Measurements from ENCODE around the gene PPP1R1B.

PPP1R1B gene

GRCh38 chr17:39651923-39652586, 25.3 kb downstream of the PPP1R1B start:
- Histone ChIP-seq H2AFZ (ENCODE audit: low read depth, low read length) (no peak overlapping the region), H3K27me3 (ENCODE audit: insufficient read depth, low read length) (no peaks in the 10 kb centered on the region), H3K9me3 (ENCODE audit: low read length) (no peaks in the 10 kb centered on the region), H3K4me1 (ENCODE audit: insufficient read depth, low read length) (peaks cover 20% of the 10 kb centered on the region), H3K36me3 (ENCODE audit: insufficient read depth, low read length) (peaks cover 15% of the 10 kb centered on the region), H3K4me3 (ENCODE audit: low read length) (no peak overlapping the region)

GRCh38 chr17:39652587-39653315, 26.0 kb downstream of the PPP1R1B start:
- Histone ChIP-seq H3K9me3 (ENCODE audit: low read length) (no peaks in the 10 kb centered on the region), H3K4me1 (ENCODE audit: insufficient read depth, low read length) (peaks cover 20% of the 10 kb centered on the region), H3K27me3 (ENCODE audit: insufficient read depth, low read length) (no peaks in the 10 kb centered on the region), H3K4me3 (ENCODE audit: low read length) (no peak overlapping the region), H3K36me3 (ENCODE audit: insufficient read depth, low read length) (peaks cover 18% of the 10 kb centered on the region), H2AFZ (ENCODE audit: low read depth, low read length) (no peak overlapping the region)

- Histone ChIP-seq H3K4me3 (ENCODE audit: low read length) (no peak overlapping the region), H3K27me3 (ENCODE audit: insufficient read depth, low read length) (no peaks in the 10 kb centered on the region), H3K9me3 (ENCODE audit: low read length) (no peaks in the 10 kb centered on the region), H3K36me3 (ENCODE audit: insufficient read depth, low read length) (peaks cover 24% of the 10 kb centered on the region), H3K4me1 (ENCODE audit: insufficient read depth, low read length) (peaks cover 20% of the 10 kb centered on the region), H2AFZ (ENCODE audit: low read depth, low read length) (no peak overlapping the region)
Measured at GRCh38 chr17:39653316-39653661, 26.5 kb downstream of the PPP1R1B start.

- H3K9me3 ChIP-seq (ENCODE audit: low read length): no peaks in the 10 kb centered on the region
- H3K27me3 ChIP-seq (ENCODE audit: insufficient read depth, low read length): no peaks in the 10 kb centered on the region
- H3K36me3 ChIP-seq (ENCODE audit: insufficient read depth, low read length): peaks cover 26% of the 10 kb centered on the region
- peaks cover 20% of the 10 kb centered on the region for H3K4me1 ChIP-seq (ENCODE audit: insufficient read depth, low read length)
- H3K4me3 ChIP-seq (ENCODE audit: low read length): no peak overlapping the region
- H2AFZ ChIP-seq (ENCODE audit: low read depth, low read length): no peak overlapping the region
Measured at GRCh38 chr17:39653662-39654331, 27.0 kb downstream of the PPP1R1B start.

GRCh38 chr17:39655105-39655504, 28.4 kb downstream of the PPP1R1B start:
- Histone ChIP-seq H3K36me3 (ENCODE audit: insufficient read depth, low read length) (peaks cover 32% of the 10 kb centered on the region), H3K9me3 (ENCODE audit: low read length) (no peaks in the 10 kb centered on the region), H2AFZ (ENCODE audit: low read depth, low read length) (no peak overlapping the region), H3K27me3 (ENCODE audit: insufficient read depth, low read length) (no peaks in the 10 kb centered on the region), H3K4me1 (ENCODE audit: insufficient read depth, low read length) (peaks cover 20% of the 10 kb centered on the region), H3K4me3 (ENCODE audit: low read length) (no peak overlapping the region)

- no peaks in the 10 kb centered on the region for H3K27me3 ChIP-seq (ENCODE audit: insufficient read depth, low read length)
- H2AFZ ChIP-seq (ENCODE audit: low read depth, low read length): no peak overlapping the region
- H3K36me3 ChIP-seq (ENCODE audit: insufficient read depth, low read length): peaks cover 45% of the 10 kb centered on the region
- H3K4me1 ChIP-seq (ENCODE audit: insufficient read depth, low read length): peaks cover 2% of the 10 kb centered on the region
- H3K4me3 ChIP-seq (ENCODE audit: low read length): no peak overlapping the region
- no peaks in the 10 kb centered on the region for H3K9me3 ChIP-seq (ENCODE audit: low read length)
Measured at GRCh38 chr17:39658346-39658745, 31.6 kb downstream of the PPP1R1B start.

GRCh38 chr17:39658760-39659159, 32.0 kb downstream of the PPP1R1B start:
- Histone ChIP-seq H3K4me3 (ENCODE audit: low read length) (no peak overlapping the region), H3K36me3 (ENCODE audit: insufficient read depth, low read length) (peaks cover 45% of the 10 kb centered on the region), H3K27me3 (ENCODE audit: insufficient read depth, low read length) (no peaks in the 10 kb centered on the region)

GRCh38 chr17:39659279-39660010, 32.7 kb downstream of the PPP1R1B start:
- no peaks in the 10 kb centered on the region for H3K27me3 ChIP-seq (ENCODE audit: insufficient read depth, low read length)
- H3K9me3 ChIP-seq (ENCODE audit: low read length): no peaks in the 10 kb centered on the region
- H3K4me1 ChIP-seq (ENCODE audit: insufficient read depth, low read length): no peaks in the 10 kb centered on the region
- no peak overlapping the region for H2AFZ ChIP-seq (ENCODE audit: low read depth, low read length)
- H3K4me3 ChIP-seq (ENCODE audit: low read length): no peak overlapping the region
- H3K36me3 ChIP-seq (ENCODE audit: insufficient read depth, low read length): peaks cover 45% of the 10 kb centered on the region

More at GRCh38 chr17:39658760-39659159, 32.0 kb downstream of the PPP1R1B start:
- Histone ChIP-seq H3K9me3 (ENCODE audit: low read length) (no peaks in the 10 kb centered on the region), H2AFZ (ENCODE audit: low read depth, low read length) (no peak overlapping the region), H3K4me1 (ENCODE audit: insufficient read depth, low read length) (no peaks in the 10 kb centered on the region)

GRCh38 chr17:39660011-39660360, 33.2 kb downstream of the PPP1R1B start:
- Histone ChIP-seq H3K4me3 (ENCODE audit: low read length) (no peak overlapping the region), H3K27me3 (ENCODE audit: insufficient read depth, low read length) (no peaks in the 10 kb centered on the region), H3K36me3 (ENCODE audit: insufficient read depth, low read length) (peaks cover 45% of the 10 kb centered on the region), H3K9me3 (ENCODE audit: low read length) (no peaks in the 10 kb centered on the region), H3K4me1 (ENCODE audit: insufficient read depth, low read length) (no peaks in the 10 kb centered on the region), H2AFZ (ENCODE audit: low read depth, low read length) (no peak overlapping the region)

GRCh38 chr17:39660397-39661385, 33.9 kb downstream of the PPP1R1B start:
- Histone ChIP-seq H2AFZ (ENCODE audit: low read depth, low read length) (no peak overlapping the region), H3K4me1 (ENCODE audit: insufficient read depth, low read length) (no peaks in the 10 kb centered on the region), H3K4me3 (ENCODE audit: low read length) (no peak overlapping the region), H3K27me3 (ENCODE audit: insufficient read depth, low read length) (no peaks in the 10 kb centered on the region), H3K9me3 (ENCODE audit: low read length) (no peaks in the 10 kb centered on the region), H3K36me3 (ENCODE audit: insufficient read depth, low read length) (peaks cover 45% of the 10 kb centered on the region)

- no peaks in the 10 kb centered on the region for H3K9me3 ChIP-seq (ENCODE audit: low read length)
- H3K27me3 ChIP-seq (ENCODE audit: insufficient read depth, low read length): no peaks in the 10 kb centered on the region
- no peaks in the 10 kb centered on the region for H3K4me1 ChIP-seq (ENCODE audit: insufficient read depth, low read length)
- no peak overlapping the region for H2AFZ ChIP-seq (ENCODE audit: low read depth, low read length)
- peaks cover 38% of the 10 kb centered on the region for H3K36me3 ChIP-seq (ENCODE audit: insufficient read depth, low read length)
- H3K4me3 ChIP-seq (ENCODE audit: low read length): no peak overlapping the region
Measured at GRCh38 chr17:39661744-39662541, 35.2 kb downstream of the PPP1R1B start.

All from neuron (in vitro differentiated cells).